OCI-LY7 (cell line): ENCODE data around the gene PPP1R3E.

Experiments
- EZH2phosphoT487 ChIP-seq: fragments of 200-600 bp; sonication (generic); IDR thresholded peaks from 2 replicates; pipeline ENCODE4 v1.6.1; 2018; ENCODE audit warnings: low read depth, borderline replicate concordance, mild to moderate bottlenecking, mixed run types, antibody characterized with exemption, low read length, moderate library complexity, mixed read lengths
- TF ChIP-seq, protein P1 (sequence below): fragments of 200-600 bp; sonication (generic); conservative IDR thresholded peaks from 2 replicates; pipeline ENCODE4 v1.5.1; 2014; ENCODE audit warnings: mild to moderate bottlenecking, antibody characterized with exemption, low read length, moderate library complexity, mixed read lengths

GRCh38 chr14:23299211-23299957 is 3.3 kb downstream of the PPP1R3E start:
- TF ChIP-seq, protein P1, sequence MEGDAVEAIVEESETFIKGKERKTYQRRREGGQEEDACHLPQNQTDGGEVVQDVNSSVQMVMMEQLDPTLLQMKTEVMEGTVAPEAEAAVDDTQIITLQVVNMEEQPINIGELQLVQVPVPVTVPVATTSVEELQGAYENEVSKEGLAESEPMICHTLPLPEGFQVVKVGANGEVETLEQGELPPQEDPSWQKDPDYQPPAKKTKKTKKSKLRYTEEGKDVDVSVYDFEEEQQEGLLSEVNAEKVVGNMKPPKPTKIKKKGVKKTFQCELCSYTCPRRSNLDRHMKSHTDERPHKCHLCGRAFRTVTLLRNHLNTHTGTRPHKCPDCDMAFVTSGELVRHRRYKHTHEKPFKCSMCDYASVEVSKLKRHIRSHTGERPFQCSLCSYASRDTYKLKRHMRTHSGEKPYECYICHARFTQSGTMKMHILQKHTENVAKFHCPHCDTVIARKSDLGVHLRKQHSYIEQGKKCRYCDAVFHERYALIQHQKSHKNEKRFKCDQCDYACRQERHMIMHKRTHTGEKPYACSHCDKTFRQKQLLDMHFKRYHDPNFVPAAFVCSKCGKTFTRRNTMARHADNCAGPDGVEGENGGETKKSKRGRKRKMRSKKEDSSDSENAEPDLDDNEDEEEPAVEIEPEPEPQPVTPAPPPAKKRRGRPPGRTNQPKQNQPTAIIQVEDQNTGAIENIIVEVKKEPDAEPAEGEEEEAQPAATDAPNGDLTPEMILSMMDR = peak; percentile 62
- no peak for TF ChIP-seq EZH2phosphoT487
